HEK293 (cell line): Measurements from ENCODE around the gene AK9.

Experiments
- CTCF ChIA-PET: fragments of 350-600 bp; formaldehyde crosslinking; extraction: SDS; loops from one replicate; lab custom pipeline; 2021; ENCODE audit warnings: antibody characterized with exemption; lab: Yijun Ruan, JAX
- POLR2A ChIA-PET: fragments of 300-600 bp; formaldehyde crosslinking; extraction: SDS; loops from one replicate; lab custom pipeline; 2020; ENCODE audit warnings: antibody characterized with exemption, inconsistent platforms; lab: Yijun Ruan, JAX
- H3K27ac ChIP-seq: fragments of 200-500 bp; sonication (Bioruptor generic); 2 replicates; pipeline ENCODE4 v1.5.1; 2014; ENCODE audit warnings: low read depth, low read length, control low read depth, inconsistent platforms; ENCODE audit errors: extremely low read depth
- H3K36me3 ChIP-seq, 2 experiments: fragments of 200-500 bp in 1 of 2; sonication (Bioruptor generic) in 1 of 2; 1 replicate in 1 of 2; 2 replicates in 1 of 2; pipeline ENCODE4 v1.5.1; 2014 to 2017; ENCODE audit warnings: inconsistent platforms in 2 of 2, low read length in 2 of 2; ENCODE audit not compliant: control insufficient read depth in 2 of 2, insufficient read depth in 1 of 2
- H3K4me1 ChIP-seq: fragments of 200-500 bp; sonication (Bioruptor generic); 2 replicates; pipeline ENCODE4 v1.5.1; 2014; ENCODE audit warnings: mild to moderate bottlenecking, low read length, inconsistent platforms; ENCODE audit not compliant: control insufficient read depth, insufficient read depth
- H3K4me3 ChIP-seq: 2 replicates; pipeline ENCODE4 v1.5.1; 2011; ENCODE audit warnings: low read depth, mild to moderate bottlenecking, control low read depth, low read length, moderate library complexity
- H3K9me3 ChIP-seq: fragments of 200-500 bp; sonication (Bioruptor generic); 2 replicates; pipeline ENCODE4 v1.5.1; 2014; ENCODE audit warnings: low read depth, low read length, inconsistent platforms; ENCODE audit not compliant: control insufficient read depth, insufficient read depth
- GFI1B ChIP-seq: fragments of 450-650 bp; formaldehyde crosslinking; IDR thresholded peaks from 2 replicates; pipeline ENCODE4 v1.5.1; 2016; ENCODE audit warnings: missing biosample characterization, missing genetic modification characterization
- RBAK ChIP-seq: fragments of 450-650 bp; formaldehyde crosslinking; IDR thresholded peaks from 2 replicates; pipeline ENCODE4 v1.5.1; 2016; ENCODE audit warnings: missing biosample characterization, missing genetic modification characterization
- SCRT1 ChIP-seq: fragments of 450-650 bp; formaldehyde crosslinking; IDR thresholded peaks from 2 replicates; pipeline ENCODE4 v1.5.1; 2016; ENCODE audit warnings: missing biosample characterization, missing genetic modification characterization, borderline replicate concordance
- SETDB1 ChIP-seq: IDR thresholded peaks from one replicate; pipeline ENCODE4 v1.6.1; 2017; ENCODE audit warnings: mild to moderate bottlenecking, low read length, moderate library complexity, mixed read lengths; ENCODE audit not compliant: insufficient read length
- ZBTB1 ChIP-seq: fragments of 450-650 bp; formaldehyde crosslinking; IDR thresholded peaks from 2 replicates; pipeline ENCODE4 v1.5.1; 2016; ENCODE audit warnings: missing biosample characterization, missing genetic modification characterization
- ZBTB20 ChIP-seq: fragments of 450-650 bp; formaldehyde crosslinking; IDR thresholded peaks from 2 replicates; pipeline ENCODE4 v1.5.1; 2016; ENCODE audit warnings: missing biosample characterization, missing genetic modification characterization
- ZBTB7A ChIP-seq: fragments of 450-650 bp; formaldehyde crosslinking; IDR thresholded peaks from 2 replicates; pipeline ENCODE4 v1.5.1; 2016; ENCODE audit warnings: low read depth, missing biosample characterization, missing genetic modification characterization
- ZNF112 ChIP-seq: fragments of 450-650 bp; formaldehyde crosslinking; IDR thresholded peaks from 2 replicates; pipeline ENCODE4 v1.5.0; 2017; ENCODE audit warnings: missing biosample characterization, missing genetic modification characterization
- ZNF16 ChIP-seq: fragments of 450-650 bp; formaldehyde crosslinking; IDR thresholded peaks from 2 replicates; pipeline ENCODE4 v1.5.1; 2016; ENCODE audit warnings: low read depth, missing biosample characterization, missing genetic modification characterization
- ZNF248 ChIP-seq: fragments of 450-650 bp; formaldehyde crosslinking; IDR thresholded peaks from 2 replicates; pipeline ENCODE4 v1.5.1; 2017; ENCODE audit warnings: missing biosample characterization, missing genetic modification characterization
- ZNF311 ChIP-seq: fragments of 450-650 bp; formaldehyde crosslinking; IDR thresholded peaks from 2 replicates; pipeline ENCODE4 v1.5.1; 2017; ENCODE audit warnings: missing biosample characterization, missing genetic modification characterization, borderline replicate concordance
- ZNF335 ChIP-seq: fragments of 450-650 bp; formaldehyde crosslinking; conservative IDR thresholded peaks from 2 replicates; pipeline ENCODE4 v1.5.1; 2016; ENCODE audit warnings: missing biosample characterization, missing genetic modification characterization
- ZNF341 ChIP-seq: fragments of 450-650 bp; formaldehyde crosslinking; IDR thresholded peaks from 2 replicates; pipeline ENCODE4; 2016; ENCODE audit warnings: low read depth, missing biosample characterization, missing genetic modification characterization
- ZNF391 ChIP-seq: fragments of 450-650 bp; formaldehyde crosslinking; IDR thresholded peaks from 2 replicates; pipeline ENCODE4 v1.5.1; 2016; ENCODE audit warnings: low read depth, missing biosample characterization, missing genetic modification characterization, borderline replicate concordance
- ZNF404 ChIP-seq: fragments of 450-650 bp; formaldehyde crosslinking; IDR thresholded peaks from 2 replicates; pipeline ENCODE4 v1.5.1; 2017; ENCODE audit warnings: missing biosample characterization, missing genetic modification characterization
- ZNF433 ChIP-seq: fragments of 450-650 bp; formaldehyde crosslinking; IDR thresholded peaks from 2 replicates; pipeline ENCODE4 v1.5.1; 2016; ENCODE audit warnings: missing biosample characterization, missing genetic modification characterization, low read depth
- ZNF473 ChIP-seq: fragments of 450-650 bp; formaldehyde crosslinking; IDR thresholded peaks from 2 replicates; pipeline ENCODE4 v1.5.1; 2017; ENCODE audit warnings: missing biosample characterization, missing genetic modification characterization
- ZNF530 ChIP-seq: fragments of 450-650 bp; formaldehyde crosslinking; IDR thresholded peaks from 2 replicates; pipeline ENCODE4 v1.5.1; 2016; ENCODE audit warnings: low read depth, missing biosample characterization, missing genetic modification characterization
- ZNF610 ChIP-seq: fragments of 450-650 bp; formaldehyde crosslinking; IDR thresholded peaks from 2 replicates; pipeline ENCODE4 v1.5.1; 2016; ENCODE audit warnings: missing biosample characterization, missing genetic modification characterization, borderline replicate concordance
- ZNF623 ChIP-seq: fragments of 450-650 bp; formaldehyde crosslinking; IDR thresholded peaks from 2 replicates; pipeline ENCODE4 v1.5.1; 2016; ENCODE audit warnings: missing biosample characterization, missing genetic modification characterization
- ZNF658 ChIP-seq: fragments of 450-650 bp; formaldehyde crosslinking; IDR thresholded peaks from 2 replicates; pipeline ENCODE4; 2016; ENCODE audit warnings: missing biosample characterization, missing genetic modification characterization
- ZNF660 ChIP-seq: fragments of 450-650 bp; IDR thresholded peaks from 2 replicates; pipeline ENCODE4 v1.5.1; 2018; ENCODE audit warnings: missing biosample characterization, mild to moderate bottlenecking, missing genetic modification characterization
- ZNF76 ChIP-seq: fragments of 450-650 bp; formaldehyde crosslinking; IDR thresholded peaks from 2 replicates; pipeline ENCODE4; 2016; ENCODE audit warnings: low read depth, missing biosample characterization, missing genetic modification characterization, borderline replicate concordance
- ZNF785 ChIP-seq: fragments of 450-650 bp; formaldehyde crosslinking; IDR thresholded peaks from 2 replicates; pipeline ENCODE4 v1.5.1; 2016; ENCODE audit warnings: missing biosample characterization, missing genetic modification characterization
- TF ChIP-seq, protein P1 (sequence below): fragments of 450-650 bp; formaldehyde crosslinking; IDR thresholded peaks from 2 replicates; pipeline ENCODE4 v1.5.1; 2016; ENCODE audit warnings: missing biosample characterization, missing genetic modification characterization
- TF ChIP-seq, protein P2 (sequence below): fragments of 450-650 bp; formaldehyde crosslinking; IDR thresholded peaks from 2 replicates; pipeline ENCODE4 v1.5.1; 2017; ENCODE audit warnings: missing biosample characterization, missing genetic modification characterization
- TF ChIP-seq, protein P3 (sequence below): fragments of 450-650 bp; formaldehyde crosslinking; conservative IDR thresholded peaks from 2 replicates; pipeline ENCODE4 v1.5.1; 2016; ENCODE audit warnings: low read depth, missing biosample characterization, missing genetic modification characterization
- TF ChIP-seq, protein P4 (sequence below): fragments of 450-650 bp; formaldehyde crosslinking; IDR thresholded peaks from 2 replicates; pipeline ENCODE4 v1.5.1; 2016; ENCODE audit warnings: missing biosample characterization, missing genetic modification characterization, low read depth
- TF ChIP-seq, protein P5 (sequence below): fragments of 450-650 bp; formaldehyde crosslinking; IDR thresholded peaks from 2 replicates; pipeline ENCODE4; 2016; ENCODE audit warnings: missing biosample characterization, missing genetic modification characterization

Gene AK9

DNA sequence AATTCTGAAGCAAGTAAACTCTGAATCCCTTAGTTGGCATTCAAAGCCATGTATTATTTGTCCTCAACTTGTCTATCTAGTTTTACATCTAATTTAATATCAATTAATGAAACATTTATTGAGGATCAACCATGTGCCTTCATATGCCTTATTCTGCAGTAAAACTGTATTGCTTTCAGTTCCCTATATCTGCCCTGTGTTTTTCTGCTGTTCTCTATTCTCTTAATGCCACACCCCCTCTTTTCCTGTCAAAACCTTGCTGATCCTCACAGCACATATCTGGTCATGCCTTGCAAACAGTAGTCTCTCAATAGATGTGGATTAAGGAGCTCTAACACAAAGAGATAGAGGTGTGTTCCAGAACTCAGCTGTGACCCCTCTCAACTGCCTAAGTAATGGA, 2.1 kb upstream of the AK9 start:
- peaks cover 0 to 14% of the 10 kb centered on the region in 2 experiments; a peak in 1 of 3 replicates for H3K36me3 ChIP-seq
- no peak overlapping the region for H3K4me3 ChIP-seq
- POLR2A ChIA-PET: no interaction called here

DNA sequence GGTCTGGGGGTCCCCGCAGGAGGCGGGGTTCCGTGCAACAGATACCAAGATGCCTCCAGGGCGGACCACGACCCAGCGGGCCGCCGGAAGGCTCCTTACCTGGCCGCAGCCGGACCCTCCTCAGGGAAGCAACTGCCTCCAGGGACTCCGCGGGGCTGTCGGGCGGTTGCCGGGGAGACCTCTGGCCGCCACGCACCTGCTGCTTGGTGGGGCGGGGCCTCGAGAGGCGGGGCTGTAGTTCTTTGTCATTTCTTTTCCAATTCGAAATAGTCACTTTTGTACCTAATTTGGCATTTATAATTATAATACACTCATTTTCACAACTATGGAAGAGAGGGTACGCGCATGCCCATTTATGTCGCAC, 647 bp downstream of the AK9 start:
- ChIA-PET POLR2A (interaction anchor here (0.6 to 1.3 kb wide), 2 partner anchors 637 to 964 kb away, joined by 3 to 5 read pairs; no protein-coding TSS in a partner anchor), CTCF (no interaction called here)
- peak overlapping the region; percentile 73 for H3K27ac ChIP-seq
- no peaks in the 10 kb centered on the region for H3K9me3 ChIP-seq
- peaks cover 3% of the 10 kb centered on the region; the same call in 1 of the 2 replicates for H3K4me1 ChIP-seq
- peak overlapping the region; percentile 91 for H3K4me3 ChIP-seq
- H3K36me3 ChIP-seq: peaks cover 0 to 2% of the 10 kb centered on the region in 2 experiments; a peak in 1 of 3 replicates
- TF ChIP-seq ZNF76 (tag by site-specific recombination) (no peak), ZNF623 (tag by site-specific recombination) (no peak), ZNF658 (no peak), ZBTB1 (tag by site-specific recombination) (no peak), ZNF16 (tag by site-specific recombination) (no peak), ZNF341 (no peak), ZBTB20 (tag by site-specific recombination) (0 out of 2 replicates have a peak, but pooled peaks have one; percentile 15), RBAK (no peak), ZNF660 (tag by site-specific recombination) (no peak)
- TF ChIP-seq, protein P1, sequence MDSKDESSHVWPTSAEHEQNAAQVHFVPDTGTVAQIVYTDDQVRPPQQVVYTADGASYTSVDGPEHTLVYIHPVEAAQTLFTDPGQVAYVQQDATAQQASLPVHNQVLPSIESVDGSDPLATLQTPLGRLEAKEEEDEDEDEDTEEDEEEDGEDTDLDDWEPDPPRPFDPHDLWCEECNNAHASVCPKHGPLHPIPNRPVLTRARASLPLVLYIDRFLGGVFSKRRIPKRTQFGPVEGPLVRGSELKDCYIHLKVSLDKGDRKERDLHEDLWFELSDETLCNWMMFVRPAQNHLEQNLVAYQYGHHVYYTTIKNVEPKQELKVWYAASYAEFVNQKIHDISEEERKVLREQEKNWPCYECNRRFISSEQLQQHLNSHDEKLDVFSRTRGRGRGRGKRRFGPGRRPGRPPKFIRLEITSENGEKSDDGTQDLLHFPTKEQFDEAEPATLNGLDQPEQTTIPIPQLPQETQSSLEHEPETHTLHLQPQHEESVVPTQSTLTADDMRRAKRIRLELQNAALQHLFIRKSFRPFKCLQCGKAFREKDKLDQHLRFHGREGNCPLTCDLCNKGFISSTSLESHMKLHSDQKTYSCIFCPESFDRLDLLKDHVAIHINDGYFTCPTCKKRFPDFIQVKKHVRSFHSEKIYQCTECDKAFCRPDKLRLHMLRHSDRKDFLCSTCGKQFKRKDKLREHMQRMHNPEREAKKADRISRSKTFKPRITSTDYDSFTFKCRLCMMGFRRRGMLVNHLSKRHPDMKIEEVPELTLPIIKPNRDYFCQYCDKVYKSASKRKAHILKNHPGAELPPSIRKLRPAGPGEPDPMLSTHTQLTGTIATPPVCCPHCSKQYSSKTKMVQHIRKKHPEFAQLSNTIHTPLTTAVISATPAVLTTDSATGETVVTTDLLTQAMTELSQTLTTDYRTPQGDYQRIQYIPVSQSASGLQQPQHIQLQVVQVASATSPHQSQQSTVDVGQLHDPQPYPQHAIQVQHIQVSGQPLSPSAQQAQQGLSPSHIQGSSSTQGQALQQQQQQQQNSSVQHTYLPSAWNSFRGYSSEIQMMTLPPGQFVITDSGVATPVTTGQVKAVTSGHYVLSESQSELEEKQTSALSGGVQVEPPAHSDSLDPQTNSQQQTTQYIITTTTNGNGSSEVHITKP (tag by site-specific recombination): no peak
- TF ChIP-seq, protein P2, sequence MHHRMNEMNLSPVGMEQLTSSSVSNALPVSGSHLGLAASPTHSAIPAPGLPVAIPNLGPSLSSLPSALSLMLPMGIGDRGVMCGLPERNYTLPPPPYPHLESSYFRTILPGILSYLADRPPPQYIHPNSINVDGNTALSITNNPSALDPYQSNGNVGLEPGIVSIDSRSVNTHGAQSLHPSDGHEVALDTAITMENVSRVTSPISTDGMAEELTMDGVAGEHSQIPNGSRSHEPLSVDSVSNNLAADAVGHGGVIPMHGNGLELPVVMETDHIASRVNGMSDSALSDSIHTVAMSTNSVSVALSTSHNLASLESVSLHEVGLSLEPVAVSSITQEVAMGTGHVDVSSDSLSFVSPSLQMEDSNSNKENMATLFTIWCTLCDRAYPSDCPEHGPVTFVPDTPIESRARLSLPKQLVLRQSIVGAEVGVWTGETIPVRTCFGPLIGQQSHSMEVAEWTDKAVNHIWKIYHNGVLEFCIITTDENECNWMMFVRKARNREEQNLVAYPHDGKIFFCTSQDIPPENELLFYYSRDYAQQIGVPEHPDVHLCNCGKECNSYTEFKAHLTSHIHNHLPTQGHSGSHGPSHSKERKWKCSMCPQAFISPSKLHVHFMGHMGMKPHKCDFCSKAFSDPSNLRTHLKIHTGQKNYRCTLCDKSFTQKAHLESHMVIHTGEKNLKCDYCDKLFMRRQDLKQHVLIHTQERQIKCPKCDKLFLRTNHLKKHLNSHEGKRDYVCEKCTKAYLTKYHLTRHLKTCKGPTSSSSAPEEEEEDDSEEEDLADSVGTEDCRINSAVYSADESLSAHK (tag by site-specific recombination): no peak
- TF ChIP-seq, protein P3, sequence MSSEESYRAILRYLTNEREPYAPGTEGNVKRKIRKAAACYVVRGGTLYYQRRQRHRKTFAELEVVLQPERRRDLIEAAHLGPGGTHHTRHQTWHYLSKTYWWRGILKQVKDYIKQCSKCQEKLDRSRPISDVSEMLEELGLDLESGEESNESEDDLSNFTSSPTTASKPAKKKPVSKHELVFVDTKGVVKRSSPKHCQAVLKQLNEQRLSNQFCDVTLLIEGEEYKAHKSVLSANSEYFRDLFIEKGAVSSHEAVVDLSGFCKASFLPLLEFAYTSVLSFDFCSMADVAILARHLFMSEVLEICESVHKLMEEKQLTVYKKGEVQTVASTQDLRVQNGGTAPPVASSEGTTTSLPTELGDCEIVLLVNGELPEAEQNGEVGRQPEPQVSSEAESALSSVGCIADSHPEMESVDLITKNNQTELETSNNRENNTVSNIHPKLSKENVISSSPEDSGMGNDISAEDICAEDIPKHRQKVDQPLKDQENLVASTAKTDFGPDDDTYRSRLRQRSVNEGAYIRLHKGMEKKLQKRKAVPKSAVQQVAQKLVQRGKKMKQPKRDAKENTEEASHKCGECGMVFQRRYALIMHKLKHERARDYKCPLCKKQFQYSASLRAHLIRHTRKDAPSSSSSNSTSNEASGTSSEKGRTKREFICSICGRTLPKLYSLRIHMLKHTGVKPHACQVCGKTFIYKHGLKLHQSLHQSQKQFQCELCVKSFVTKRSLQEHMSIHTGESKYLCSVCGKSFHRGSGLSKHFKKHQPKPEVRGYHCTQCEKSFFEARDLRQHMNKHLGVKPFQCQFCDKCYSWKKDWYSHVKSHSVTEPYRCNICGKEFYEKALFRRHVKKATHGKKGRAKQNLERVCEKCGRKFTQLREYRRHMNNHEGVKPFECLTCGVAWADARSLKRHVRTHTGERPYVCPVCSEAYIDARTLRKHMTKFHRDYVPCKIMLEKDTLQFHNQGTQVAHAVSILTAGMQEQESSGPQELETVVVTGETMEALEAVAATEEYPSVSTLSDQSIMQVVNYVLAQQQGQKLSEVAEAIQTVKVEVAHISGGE (tag by site-specific recombination): peak; percentile 61

More for the DNA sequence above, 2.1 kb upstream of the AK9 start:
- Histone ChIP-seq H3K9me3 (no peaks in the 10 kb centered on the region), H3K4me1 (peaks cover 3% of the 10 kb centered on the region; the same call in 1 of the 2 replicates), H3K27ac (no peak overlapping the region)
- CTCF ChIA-PET: interaction anchor here (0.6 to 1.7 kb wide), 5 partner anchors 9 to 698 kb away, joined by 3 to 18 read pairs (median 3); no protein-coding TSS in a partner anchor
- no peak for TF ChIP-seq ZNF530 (tag by site-specific recombination)
- no peak for TF ChIP-seq ZNF433 (tag by site-specific recombination)
- TF ChIP-seq, protein P4, sequence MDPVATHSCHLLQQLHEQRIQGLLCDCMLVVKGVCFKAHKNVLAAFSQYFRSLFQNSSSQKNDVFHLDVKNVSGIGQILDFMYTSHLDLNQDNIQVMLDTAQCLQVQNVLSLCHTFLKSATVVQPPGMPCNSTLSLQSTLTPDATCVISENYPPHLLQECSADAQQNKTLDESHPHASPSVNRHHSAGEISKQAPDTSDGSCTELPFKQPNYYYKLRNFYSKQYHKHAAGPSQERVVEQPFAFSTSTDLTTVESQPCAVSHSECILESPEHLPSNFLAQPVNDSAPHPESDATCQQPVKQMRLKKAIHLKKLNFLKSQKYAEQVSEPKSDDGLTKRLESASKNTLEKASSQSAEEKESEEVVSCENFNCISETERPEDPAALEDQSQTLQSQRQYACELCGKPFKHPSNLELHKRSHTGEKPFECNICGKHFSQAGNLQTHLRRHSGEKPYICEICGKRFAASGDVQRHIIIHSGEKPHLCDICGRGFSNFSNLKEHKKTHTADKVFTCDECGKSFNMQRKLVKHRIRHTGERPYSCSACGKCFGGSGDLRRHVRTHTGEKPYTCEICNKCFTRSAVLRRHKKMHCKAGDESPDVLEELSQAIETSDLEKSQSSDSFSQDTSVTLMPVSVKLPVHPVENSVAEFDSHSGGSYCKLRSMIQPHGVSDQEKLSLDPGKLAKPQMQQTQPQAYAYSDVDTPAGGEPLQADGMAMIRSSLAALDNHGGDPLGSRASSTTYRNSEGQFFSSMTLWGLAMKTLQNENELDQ: no peak
- TF ChIP-seq ZNF404 (tag by site-specific recombination): no peak
- TF ChIP-seq ZBTB7A (tag by site-specific recombination): no peak
- TF ChIP-seq GFI1B (tag by site-specific recombination): no peak
- TF ChIP-seq SETDB1: no peak
- TF ChIP-seq, protein P5, sequence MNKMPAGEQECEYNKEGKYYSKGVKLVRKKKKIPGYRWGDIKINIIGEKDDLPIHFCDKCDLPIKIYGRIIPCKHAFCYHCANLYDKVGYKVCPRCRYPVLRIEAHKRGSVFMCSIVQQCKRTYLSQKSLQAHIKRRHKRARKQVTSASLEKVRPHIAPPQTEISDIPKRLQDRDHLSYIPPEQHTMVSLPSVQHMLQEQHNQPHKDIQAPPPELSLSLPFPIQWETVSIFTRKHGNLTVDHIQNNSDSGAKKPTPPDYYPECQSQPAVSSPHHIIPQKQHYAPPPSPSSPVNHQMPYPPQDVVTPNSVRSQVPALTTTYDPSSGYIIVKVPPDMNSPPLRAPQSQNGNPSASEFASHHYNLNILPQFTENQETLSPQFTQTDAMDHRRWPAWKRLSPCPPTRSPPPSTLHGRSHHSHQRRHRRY (tag by site-specific recombination): no peak
- TF ChIP-seq ZNF248: no peak
- no peak for TF ChIP-seq ZNF610 (tag by site-specific recombination)
- TF ChIP-seq ZNF473 (tag by site-specific recombination): no peak
- no peak for TF ChIP-seq ZNF785 (tag by site-specific recombination)
- no peak for TF ChIP-seq ZNF311 (tag by site-specific recombination)
- no peak for TF ChIP-seq SCRT1 (tag by site-specific recombination)
- TF ChIP-seq ZNF391 (tag by site-specific recombination): no peak
- no peak for TF ChIP-seq RBAK
- no peak for TF ChIP-seq ZNF335
- no peak for TF ChIP-seq ZNF112
